IMR-90 (cell line): Measurements from ENCODE around the gene MUC20. TPM values are rescaled to one million over a fixed set of nuclear protein-coding genes. Genes with fewer than 3 reads are reported as not detected.
"Not testable (repeated sequence)": the region's sequence is repeated elsewhere in the genome, so short reads cannot be mapped to it uniquely, and the experiment has no call there.

Source experiments
- ATAC-seq: fragments of 200-7000 bp; cut with Tn5 transposase; 2 replicates; pipeline ENCODE4 v1.9.1; 2020; ENCODE audit warnings: low read depth, mild to moderate bottlenecking, moderate library complexity
- BruUV-seq: library from RNA; stranded (reverse); fragments of 400-500 nt; replicated peaks from 2 replicates; lab custom pipeline; 2021; lab: Mats Ljungman, UMichigan
- CTCF ChIA-PET: fragments of 300-600 bp; formaldehyde crosslinking; extraction: SDS; loops from one replicate; lab custom pipeline; 2021; ENCODE audit warnings: antibody characterized with exemption; lab: Yijun Ruan, JAX
- POLR2A ChIA-PET: fragments of 300-600 bp; sonication (Branson Sonifier 250); formaldehyde crosslinking; loops from one replicate; lab custom pipeline; 2022; ENCODE audit warnings: antibody characterized with exemption; ENCODE audit not compliant: unreplicated experiment; lab: Charles Lee
- DNase-seq: peaks from one replicate; pipeline ENCODE4 v3.0.0; 2013
- H2AFZ ChIP-seq: replicated peaks from 2 replicates; pipeline ENCODE3; 2013; ENCODE audit warnings: low read length, mild to moderate bottlenecking; ENCODE audit not compliant: poor library complexity
- H2AK5ac ChIP-seq: 2 replicates; pipeline ENCODE4 v1.6.1; 2013; ENCODE audit warnings: low read depth, low read length, inconsistent platforms
- H2AK9ac ChIP-seq: replicated peaks from 2 replicates; pipeline ENCODE3; 2013; ENCODE audit warnings: mild to moderate bottlenecking, low read depth, low read length, moderate library complexity; ENCODE audit not compliant: poor library complexity
- H2BK120ac ChIP-seq: 2 replicates; pipeline ENCODE4 v1.6.1; 2013; ENCODE audit warnings: low read depth, low read length, inconsistent platforms
- H2BK15ac ChIP-seq: 3 replicates; pipeline ENCODE4 v1.6.1; 2013; ENCODE audit warnings: low read depth, low read length, inconsistent platforms
- H2BK20ac ChIP-seq: 2 replicates; pipeline ENCODE4 v1.6.1; 2013; ENCODE audit warnings: low read depth, mild to moderate bottlenecking, inconsistent platforms, low read length, moderate library complexity
- H2BK5ac ChIP-seq: 2 replicates; pipeline ENCODE4 v1.6.1; 2013; ENCODE audit warnings: mild to moderate bottlenecking, low read depth, low read length, inconsistent platforms; ENCODE audit not compliant: poor library complexity, severe bottlenecking
- H3K14ac ChIP-seq: replicated peaks from 2 replicates; pipeline ENCODE4 v1.6.1; 2013; ENCODE audit warnings: low read depth, low read length, inconsistent platforms
- H3K18ac ChIP-seq: 2 replicates; pipeline ENCODE4 v1.6.1; 2013; ENCODE audit warnings: low read depth, low read length, control low read depth
- H3K23ac ChIP-seq: 2 replicates; pipeline ENCODE4 v1.6.1; 2013; ENCODE audit warnings: low read depth, low read length, inconsistent platforms
- H3K27ac ChIP-seq: 2 replicates; pipeline ENCODE4 v1.5.1; 2013; ENCODE audit warnings: mild to moderate bottlenecking, control low read depth, low read length; ENCODE audit not compliant: insufficient read depth
- H3K27me3 ChIP-seq: 2 replicates; pipeline ENCODE4 v1.6.1; 2013; ENCODE audit warnings: low read length; ENCODE audit not compliant: control insufficient read depth, insufficient read depth
- H3K36me3 ChIP-seq: 2 replicates; pipeline ENCODE4 v1.6.1; 2013; ENCODE audit warnings: low read length, mixed read lengths; ENCODE audit not compliant: control insufficient read depth, insufficient read depth
- H3K4ac ChIP-seq: 2 replicates; pipeline ENCODE4 v1.6.1; 2013; ENCODE audit warnings: low read depth, low read length, inconsistent platforms
- H3K4me1 ChIP-seq: 2 replicates; pipeline ENCODE4 v1.6.1; 2013; ENCODE audit warnings: low read length, mixed read lengths; ENCODE audit not compliant: control insufficient read depth, insufficient read depth
- H3K4me2 ChIP-seq: 2 replicates; pipeline ENCODE4 v1.6.1; 2013; ENCODE audit warnings: low read depth, mild to moderate bottlenecking, control low read depth, low read length, moderate library complexity
- H3K4me3 ChIP-seq: 2 replicates; pipeline ENCODE4 v1.5.1; 2013; ENCODE audit warnings: low read depth, mild to moderate bottlenecking, control low read depth, low read length, moderate library complexity; ENCODE audit not compliant: insufficient read depth
- H3K56ac ChIP-seq: 2 replicates; pipeline ENCODE4 v1.6.1; 2013; ENCODE audit warnings: low read length, inconsistent platforms; ENCODE audit not compliant: insufficient read depth; ENCODE audit errors: extremely low read depth
- H3K79me1 ChIP-seq, 2 experiments: 2 replicates each; pipeline ENCODE4 v1.6.1; 2013; ENCODE audit warnings: low read length in 2 of 2, inconsistent platforms in 1 of 2, low read depth in 1 of 2
- H3K9ac ChIP-seq: 2 replicates; pipeline ENCODE4 v1.6.1; 2013; ENCODE audit warnings: low read depth, low read length, control low read depth
- H3K9me1 ChIP-seq: 2 replicates; pipeline ENCODE4 v1.6.1; 2013; ENCODE audit warnings: low read length, inconsistent platforms; ENCODE audit not compliant: insufficient read depth
- H3K9me3 ChIP-seq: 2 replicates; pipeline ENCODE4 v1.6.1; 2013; ENCODE audit warnings: low read length; ENCODE audit not compliant: control insufficient read depth, insufficient read depth
- H4K20me1 ChIP-seq: 2 replicates; pipeline ENCODE4 v1.6.1; 2013; ENCODE audit warnings: low read length, inconsistent platforms; ENCODE audit not compliant: insufficient read depth
- H4K5ac ChIP-seq: 2 replicates; pipeline ENCODE4 v1.6.1; 2013; ENCODE audit warnings: mild to moderate bottlenecking, low read depth, low read length, control low read depth
- H4K8ac ChIP-seq, 2 experiments: 2 replicates each; pipeline ENCODE4 v1.6.1; 2013; ENCODE audit warnings: low read depth in 2 of 2, low read length in 2 of 2, control low read depth in 1 of 2, inconsistent platforms in 1 of 2
- H4K91ac ChIP-seq: 2 replicates; pipeline ENCODE4 v1.6.1; 2013; ENCODE audit warnings: low read depth, low read length, inconsistent platforms; ENCODE audit not compliant: insufficient read depth
- WGBS, 2 experiments: methylation state at CpG; one replicate each; pipeline versions ENCODE4 v1.1.5 to v1.1.7; 2013; ENCODE audit warnings: missing lambda C conversion rate in 2 of 2; ENCODE audit not compliant: insufficient read length in 1 of 2; ENCODE audit errors: extremely low coverage in 2 of 2; 5-methylcytosine and 5-hydroxymethylcytosine counted together
- dilution Hi-C: fragments of 300-500 bp; cut with HindIII; formaldehyde crosslinking; loops from one replicate; pipeline ENCODE4 v1.14.3; 2018; ENCODE audit warnings: low sequenced_read_pairs; ENCODE audit not compliant: unreplicated experiment
- in situ Hi-C: fragments of 300-500 bp; cut with MboI; formaldehyde crosslinking; loops from 3 replicates; pipeline ENCODE4 v1.14.3; 2019; ENCODE audit warnings: low sequenced_read_pairs, inconsistent platforms, mixed read lengths
- intact Hi-C: fragments of 100-400 bp; cut with micrococcal nuclease; formaldehyde crosslinking; loops from 2 replicates; pipeline ENCODE4 v1.10.0; 2022
- polyA plus RNA-seq, 3 experiments: library from polyadenylated mRNA; depleted of rRNA; stranded (reverse); fragments of >200 nt; gene quantifications; 2 replicates each; pipeline ENCODE4 v1.2.3, GENCODE V29; 2012; ENCODE audit warnings: low replicate concordance in 1 of 3
- total RNA-seq: library from RNA; depleted of rRNA; stranded (reverse); fragments of >200 nt; gene quantifications from 2 replicates; pipeline ENCODE4 v1.2.3, GENCODE V29; 2012

Gene MUC20
- total and polyA plus RNA-seq, 2 of the 4 experiments (the other 2 are of a cell fraction) = 0.12 TPM; not detected in 1

DNA sequence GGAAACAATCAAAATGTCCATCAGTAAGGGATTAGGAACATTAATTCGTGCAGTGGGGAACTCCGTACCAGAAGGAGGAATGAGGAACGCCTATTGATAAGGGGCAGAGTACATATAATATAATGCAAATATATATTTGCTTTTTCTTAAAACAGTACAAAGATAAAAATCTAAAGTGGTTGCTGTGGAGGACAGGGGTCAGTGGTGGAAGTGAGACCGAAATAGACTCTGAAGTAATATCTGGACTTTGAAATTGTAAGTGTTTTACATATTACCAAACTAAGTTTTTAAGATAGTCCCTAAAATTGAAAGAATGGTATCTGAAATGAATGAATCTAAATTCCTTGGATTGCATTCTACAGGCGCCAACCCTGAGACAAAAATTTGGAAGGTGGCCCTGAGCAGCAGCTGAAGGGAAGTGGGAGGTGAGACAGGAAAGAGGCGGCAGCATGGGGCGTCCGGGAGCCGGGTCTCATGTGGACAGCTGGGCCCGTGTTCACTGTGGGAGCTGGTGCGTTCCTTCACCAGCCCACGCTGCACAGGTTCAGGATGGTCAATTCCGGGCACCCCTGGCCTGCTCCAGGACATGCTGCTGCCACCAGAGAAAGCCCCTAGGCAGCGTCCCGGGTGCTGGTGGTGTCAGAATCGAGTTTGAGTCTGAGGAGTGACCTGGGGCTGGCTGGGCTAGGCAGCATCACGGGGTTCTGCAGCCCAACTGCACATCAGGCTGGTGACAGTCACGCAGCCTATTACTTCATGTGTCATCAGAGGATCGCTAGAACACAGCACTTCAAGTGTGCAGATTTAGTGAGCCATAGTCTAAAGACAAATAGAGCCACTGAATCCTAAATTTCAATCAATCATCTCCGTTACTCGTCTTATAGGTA is 31.4 kb upstream of the MUC20 start:
- H3K4me2 ChIP-seq, H2BK15ac ChIP-seq, H3K14ac ChIP-seq, H2BK120ac ChIP-seq, H3K23ac ChIP-seq, H3K4me3 ChIP-seq, H3K18ac ChIP-seq, CTCF ChIA-PET, H3K4me1 ChIP-seq, DNase-seq, H2AK9ac ChIP-seq, H3K9ac ChIP-seq, ATAC-seq, dilution Hi-C loops, H4K5ac ChIP-seq, BruUV-seq, H3K56ac ChIP-seq, H4K20me1 ChIP-seq, H3K27ac ChIP-seq, H2BK20ac ChIP-seq, H3K9me3 ChIP-seq, H3K4ac ChIP-seq, H4K91ac ChIP-seq, H3K27me3 ChIP-seq, H2AFZ ChIP-seq, H3K9me1 ChIP-seq, POLR2A ChIA-PET, H4K8ac ChIP-seq: not testable (repeated sequence)
- Histone ChIP-seq H3K36me3 (peaks cover 25% of the 10 kb centered on the region), H2AK5ac (peak overlapping the region; percentile 43; the same call in 1 of the 2 replicates), H2BK5ac (peak overlapping the region; percentile 28), H3K79me1 (peaks cover 0 to 13% of the 10 kb centered on the region in 2 experiments; a peak in 1 of 4 replicates)
- intact Hi-C loops (loop anchor here (10.0 kb wide), 1 partner anchor 275 kb away; no protein-coding TSS in a partner anchor), in situ Hi-C loops (loop anchor here (25.0 kb wide), 1 partner anchor 273 kb away; no protein-coding TSS in a partner anchor)
- 76% methylated on average over 10 of the region's 21 CpGs; no CpG with 5 or more reads in 1 of the 2 experiments for WGBS, 2 experiments
